AG08395 (cell line): ENCODE data around the gene ACAD10.
"Not testable (repeated sequence)": the region's sequence is repeated elsewhere in the genome, so short reads cannot be mapped to it uniquely, and the experiment has no call there.

ENCODE experiments used
- DNase-seq: peaks from one replicate; pipeline ENCODE4 v3.0.0; 2012; ENCODE audit warnings: mixed read lengths, low spot score

Gene ACAD10

GRCh38 chr12:111685811-111686573 is at the start of gene ACAD10, which contains the start of gene BRAP:
TSS of gene ACAD10 (plus strand) at chr12:111686053. CDS start at chr12:111692710, 6,657 bp downstream.
TSS of gene BRAP (minus strand) at chr12:111685956. CDS start at chr12:111685792, 164 bp downstream.
- DNase-seq: peak; percentile 99

- DNase-seq: peak; percentile 90
Observed at GRCh38 chr12:111636209-111636945, 49.5 kb upstream of the ACAD10 start.

GRCh38 chr12:111638556-111638955 is 47.3 kb upstream of the ACAD10 start:
- no peak for DNase-seq

GRCh38 chr12:111640506-111640905 is 45.3 kb upstream of the ACAD10 start:
- no peak for DNase-seq

- DNase-seq: no peak
Observed at GRCh38 chr12:111642681-111643426, 43.0 kb upstream of the ACAD10 start.

GRCh38 chr12:111643427-111643826 is 42.4 kb upstream of the ACAD10 start:
- DNase-seq: no peak

GRCh38 chr12:111645433-111645832 is 40.4 kb upstream of the ACAD10 start:
- DNase-seq: no peak

- DNase-seq: no peak
Observed at GRCh38 chr12:111650912-111651311, 34.9 kb upstream of the ACAD10 start.

- not testable (repeated sequence) for DNase-seq
Observed at GRCh38 chr12:111652530-111652929, 33.3 kb upstream of the ACAD10 start.

GRCh38 chr12:111653596-111653995 is 32.3 kb upstream of the ACAD10 start:
- DNase-seq: no peak

GRCh38 chr12:111655356-111655755 is 30.5 kb upstream of the ACAD10 start:
- DNase-seq: no peak

- DNase-seq: no peak
Observed at GRCh38 chr12:111656016-111656415, 29.8 kb upstream of the ACAD10 start.

- DNase-seq: no peak
Observed at GRCh38 chr12:111664499-111664898, 21.4 kb upstream of the ACAD10 start.

- no peak for DNase-seq
Observed at GRCh38 chr12:111664961-111665865, 20.6 kb upstream of the ACAD10 start.

GRCh38 chr12:111672822-111673381 is 13.0 kb upstream of the ACAD10 start:
- no peak for DNase-seq

GRCh38 chr12:111673503-111673902 is 12.3 kb upstream of the ACAD10 start:
- peak; percentile 30 for DNase-seq

GRCh38 chr12:111677186-111677585 is 8.7 kb upstream of the ACAD10 start:
- DNase-seq: no peak

GRCh38 chr12:111684485-111685198 is 1.2 kb upstream of the ACAD10 start:
- DNase-seq: not testable (repeated sequence)

- no peak for DNase-seq
Observed at GRCh38 chr12:111685322-111685810, 487 bp upstream of the ACAD10 start.

- no peak for DNase-seq
Observed at GRCh38 chr12:111686574-111687105, 787 bp downstream of the ACAD10 start.
